ENCODE data around the gene MOSMO. TPM values are rescaled to one million over a fixed set of nuclear protein-coding genes. Genes with fewer than 3 reads are reported as not detected.

The MOSMO gene
- total and polyA plus RNA-seq, 2 donors (not counting 3 experiments of a cell fraction or from before 2014, with no cell fraction given): 15.9 to 22.0 TPM

DNA sequence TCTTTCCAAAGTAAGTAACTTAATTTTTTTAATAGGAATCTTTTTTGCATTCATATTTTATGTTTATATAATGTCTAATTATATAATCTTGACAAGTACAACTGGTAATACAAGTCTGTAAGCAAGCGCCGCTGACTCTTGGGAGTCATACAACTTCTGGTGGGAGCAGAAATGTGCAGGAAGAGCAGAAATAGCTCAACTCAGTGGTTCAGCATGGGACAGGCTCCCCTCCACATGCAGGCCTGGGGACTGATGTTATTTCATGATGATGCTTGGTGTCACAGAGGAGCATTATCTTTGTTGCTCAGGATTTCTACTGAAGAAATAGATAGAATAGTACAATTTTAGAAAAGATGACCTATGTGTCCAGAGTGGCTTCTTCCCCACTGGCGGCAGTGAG is 44.0 kb upstream of the MOSMO start:
- POLR2A ChIA-PET: no interaction called here

DNA sequence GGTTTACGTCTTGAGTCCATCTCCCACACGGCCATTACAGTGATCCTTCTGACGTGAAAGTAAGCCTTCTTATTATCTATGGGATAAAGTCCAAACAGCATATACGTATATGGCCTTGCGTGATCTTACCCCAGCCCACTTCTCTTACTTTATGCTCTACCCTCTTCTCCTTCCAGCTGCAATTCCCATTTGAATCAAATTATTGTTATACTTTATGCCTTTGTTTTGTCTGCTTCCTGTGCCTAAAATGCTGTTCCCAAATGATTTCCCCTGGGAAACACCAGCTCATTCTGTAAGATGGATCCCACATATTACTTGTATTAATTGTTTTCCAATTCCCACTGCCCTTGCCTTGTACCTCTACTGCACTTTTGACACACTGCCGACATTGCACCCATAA is 43.6 kb upstream of the MOSMO start:
- DNase-seq (ENCODE audit: low read depth, low spot score): no peak
- H3K9me1 ChIP-seq (replicated peaks; ENCODE audit: control insufficient read depth, extremely low read depth, insufficient read depth, low read length): no peaks in the 10 kb centered on the region
- no peaks in the 10 kb centered on the region for H3K4me1 ChIP-seq (ENCODE audit: control insufficient read depth, extremely low read depth, insufficient read depth, low read length)
- intact Hi-C loops (cut with micrococcal nuclease): no loop called here
- H3K9me3 ChIP-seq (replicated peaks; ENCODE audit: control insufficient read depth, insufficient read depth, low read length): no peaks in the 10 kb centered on the region
- H3K79me2 ChIP-seq (ENCODE audit: control insufficient read depth, insufficient read depth, low read length): no peaks in the 10 kb centered on the region
- H3K4me2 ChIP-seq (ENCODE audit: insufficient read depth, low read length): no peak overlapping the region
- ChIA-PET CTCF (interaction anchor here (1.0 to 2.5 kb wide), 4 partner anchors 17 to 135 kb away, joined by 3 to 8 read pairs (median 4); no protein-coding TSS in a partner anchor), POLR2A (no interaction called here)
- peaks cover 27 to 48% of the 10 kb centered on the region in 2 experiments for H3K36me3 ChIP-seq (ENCODE audit: control insufficient read depth in 2 of 2, extremely low read depth in 1 of 2, insufficient read depth in 2 of 2, low read length in 2 of 2)
- H4K20me1 ChIP-seq (replicated peaks; ENCODE audit: control insufficient read depth, extremely low read depth, insufficient read depth, low read length): no peaks in the 10 kb centered on the region
- H3K9ac ChIP-seq (replicated peaks; ENCODE audit: extremely low read depth, insufficient read depth, low read length): no peak overlapping the region
- TF ChIP-seq JUN (IDR thresholded peaks at IDR 0.05; ENCODE audit: borderline replicate concordance, insufficient read depth, insufficient read length, low read depth): no peak
- TF ChIP-seq GATA2 (IDR thresholded peaks at IDR 0.05; ENCODE audit: insufficient read depth, insufficient read length, low read depth, low read length): no peak
- no peak for TF ChIP-seq POLR2A (IDR thresholded peaks at IDR 0.05; ENCODE audit: low read depth, low read length)
- TF ChIP-seq, protein P1, sequence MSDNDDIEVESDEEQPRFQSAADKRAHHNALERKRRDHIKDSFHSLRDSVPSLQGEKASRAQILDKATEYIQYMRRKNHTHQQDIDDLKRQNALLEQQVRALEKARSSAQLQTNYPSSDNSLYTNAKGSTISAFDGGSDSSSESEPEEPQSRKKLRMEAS (IDR thresholded peaks at IDR 0.05; ENCODE audit: insufficient read depth, insufficient read length): no peak
- no peak for TF ChIP-seq FOS (IDR thresholded peaks at IDR 0.05; ENCODE audit: borderline replicate concordance, insufficient read depth, low read length)
- TF ChIP-seq POLR2AphosphoS5 (IDR thresholded peaks at IDR 0.05; ENCODE audit: insufficient read depth, low read depth, low read length): no peak
- TF ChIP-seq EZH2 (IDR thresholded peaks at IDR 0.05; ENCODE audit: borderline replicate concordance, low read depth, low read length, severe bottlenecking): no peak
- TF ChIP-seq, protein P2, sequence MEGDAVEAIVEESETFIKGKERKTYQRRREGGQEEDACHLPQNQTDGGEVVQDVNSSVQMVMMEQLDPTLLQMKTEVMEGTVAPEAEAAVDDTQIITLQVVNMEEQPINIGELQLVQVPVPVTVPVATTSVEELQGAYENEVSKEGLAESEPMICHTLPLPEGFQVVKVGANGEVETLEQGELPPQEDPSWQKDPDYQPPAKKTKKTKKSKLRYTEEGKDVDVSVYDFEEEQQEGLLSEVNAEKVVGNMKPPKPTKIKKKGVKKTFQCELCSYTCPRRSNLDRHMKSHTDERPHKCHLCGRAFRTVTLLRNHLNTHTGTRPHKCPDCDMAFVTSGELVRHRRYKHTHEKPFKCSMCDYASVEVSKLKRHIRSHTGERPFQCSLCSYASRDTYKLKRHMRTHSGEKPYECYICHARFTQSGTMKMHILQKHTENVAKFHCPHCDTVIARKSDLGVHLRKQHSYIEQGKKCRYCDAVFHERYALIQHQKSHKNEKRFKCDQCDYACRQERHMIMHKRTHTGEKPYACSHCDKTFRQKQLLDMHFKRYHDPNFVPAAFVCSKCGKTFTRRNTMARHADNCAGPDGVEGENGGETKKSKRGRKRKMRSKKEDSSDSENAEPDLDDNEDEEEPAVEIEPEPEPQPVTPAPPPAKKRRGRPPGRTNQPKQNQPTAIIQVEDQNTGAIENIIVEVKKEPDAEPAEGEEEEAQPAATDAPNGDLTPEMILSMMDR (IDR thresholded peaks at IDR 0.05; ENCODE audit: extremely low read depth in 1 of 2, insufficient read depth in 1 of 2, low read depth in 1 of 2, low read length in 2 of 2): no peak
- no peak for TF ChIP-seq MYC (IDR thresholded peaks at IDR 0.05; ENCODE audit: low read depth, low read length)
- BruUV-seq (replicated peaks): no TSS peak
- H3K27ac ChIP-seq (ENCODE audit: insufficient read depth, low read depth, low read length): no peak overlapping the region
- H2AFZ ChIP-seq (ENCODE audit: low read depth, low read length): no peak overlapping the region
- H3K27me3 ChIP-seq (ENCODE audit: control insufficient read depth in 2 of 2, insufficient read depth in 2 of 2, low read length in 2 of 2): no peaks in the 10 kb centered on the region
- dilution Hi-C loops (cut with MboI; ENCODE audit: extremely low pct_ligation_motif_present, low sequenced_read_pairs): no loop called here
- FAIRE-seq: no peak
- no peak overlapping the region for H3K4me3 ChIP-seq (replicated peaks in 1 of 3; ENCODE audit: insufficient read depth in 1 of 3, low read depth in 1 of 3, low read length in 3 of 3)

More for the DNA sequence above, 44.0 kb upstream of the MOSMO start:
- Histone ChIP-seq H2AFZ (ENCODE audit: low read depth, low read length) (no peak overlapping the region), H3K9me3 (replicated peaks; ENCODE audit: control insufficient read depth, insufficient read depth, low read length) (no peaks in the 10 kb centered on the region), H3K4me1 (ENCODE audit: control insufficient read depth, extremely low read depth, insufficient read depth, low read length) (no peaks in the 10 kb centered on the region), H3K4me2 (ENCODE audit: insufficient read depth, low read length) (no peak overlapping the region), H3K9ac (replicated peaks; ENCODE audit: extremely low read depth, insufficient read depth, low read length) (no peak overlapping the region), H3K27ac (ENCODE audit: insufficient read depth, low read depth, low read length) (no peak overlapping the region), H3K9me1 (replicated peaks; ENCODE audit: control insufficient read depth, extremely low read depth, insufficient read depth, low read length) (no peaks in the 10 kb centered on the region), H3K79me2 (ENCODE audit: control insufficient read depth, insufficient read depth, low read length) (no peaks in the 10 kb centered on the region), H3K27me3 (ENCODE audit: control insufficient read depth in 2 of 2, insufficient read depth in 2 of 2, low read length in 2 of 2) (no peaks in the 10 kb centered on the region), H3K4me3 (replicated peaks in 1 of 3; ENCODE audit: insufficient read depth in 1 of 3, low read depth in 1 of 3, low read length in 3 of 3) (no peak overlapping the region), H3K36me3 (ENCODE audit: control insufficient read depth in 2 of 2, extremely low read depth in 1 of 2, insufficient read depth in 2 of 2, low read length in 2 of 2) (peaks cover 32 to 52% of the 10 kb centered on the region in 2 experiments), H4K20me1 (replicated peaks; ENCODE audit: control insufficient read depth, extremely low read depth, insufficient read depth, low read length) (no peaks in the 10 kb centered on the region)
- intact Hi-C loops (cut with micrococcal nuclease): no loop called here
- no peak for FAIRE-seq
- no TSS peak for BruUV-seq (replicated peaks)
- dilution Hi-C loops (cut with MboI; ENCODE audit: extremely low pct_ligation_motif_present, low sequenced_read_pairs): no loop called here
- no peak for DNase-seq (ENCODE audit: low read depth, low spot score)
- no peak for TF ChIP-seq FOS (IDR thresholded peaks at IDR 0.05; ENCODE audit: borderline replicate concordance, insufficient read depth, low read length)
- CTCF ChIA-PET: interaction anchor here (1.0 to 1.9 kb wide), 3 partner anchors 18 to 135 kb away, joined by 3 to 4 read pairs (median 3); no protein-coding TSS in a partner anchor

All from endothelial cell of umbilical vein (primary cell).